ELF-1 (cell line): Measurements from ENCODE around the gene RSU1.

Experiments used
- DNase-seq: peaks from one replicate; pipeline ENCODE4 v3.0.0-alpha.2; 2016; ENCODE audit warnings: low read depth, low spot score

Gene RSU1

DNA sequence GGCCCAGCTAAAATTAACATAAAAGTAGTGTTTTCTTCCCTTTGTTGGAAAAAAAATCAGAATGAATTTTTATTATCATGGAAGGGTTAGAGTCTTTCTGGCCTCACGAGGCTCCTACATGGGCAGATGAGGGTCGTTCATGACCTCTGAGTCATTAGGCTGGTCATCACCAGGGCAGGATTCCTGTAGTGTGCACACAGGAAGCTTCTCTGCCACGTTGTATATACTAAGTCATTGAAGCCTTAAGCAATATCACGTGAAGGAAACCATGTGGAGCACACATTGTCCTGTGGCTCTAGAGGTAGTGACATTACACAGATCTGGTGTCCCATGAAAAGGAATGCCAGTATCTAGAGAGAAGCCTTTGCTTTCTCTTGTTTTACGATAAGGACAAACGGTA lies 210.8 kb downstream of the RSU1 start:
- no peak for DNase-seq

DNA sequence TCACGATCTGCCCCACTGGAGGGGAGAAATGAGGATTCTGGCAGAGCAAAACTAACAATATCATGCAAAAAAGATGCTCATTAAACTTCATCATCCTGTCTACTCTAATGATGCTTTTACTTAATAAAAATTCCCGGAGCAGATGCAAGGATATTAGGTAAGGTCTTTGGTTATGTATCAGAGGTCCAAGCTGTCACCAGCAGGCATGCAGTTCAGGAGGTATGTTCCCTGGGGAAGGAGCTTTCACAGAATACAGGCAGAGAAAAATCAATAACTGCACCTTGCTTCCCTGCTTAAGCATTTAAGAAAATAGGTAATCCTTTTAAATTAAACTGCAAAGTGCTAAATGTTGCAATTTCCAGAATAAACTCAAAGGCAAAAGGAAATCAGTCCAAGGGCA lies 213.9 kb downstream of the RSU1 start:
- no peak for DNase-seq

DNA sequence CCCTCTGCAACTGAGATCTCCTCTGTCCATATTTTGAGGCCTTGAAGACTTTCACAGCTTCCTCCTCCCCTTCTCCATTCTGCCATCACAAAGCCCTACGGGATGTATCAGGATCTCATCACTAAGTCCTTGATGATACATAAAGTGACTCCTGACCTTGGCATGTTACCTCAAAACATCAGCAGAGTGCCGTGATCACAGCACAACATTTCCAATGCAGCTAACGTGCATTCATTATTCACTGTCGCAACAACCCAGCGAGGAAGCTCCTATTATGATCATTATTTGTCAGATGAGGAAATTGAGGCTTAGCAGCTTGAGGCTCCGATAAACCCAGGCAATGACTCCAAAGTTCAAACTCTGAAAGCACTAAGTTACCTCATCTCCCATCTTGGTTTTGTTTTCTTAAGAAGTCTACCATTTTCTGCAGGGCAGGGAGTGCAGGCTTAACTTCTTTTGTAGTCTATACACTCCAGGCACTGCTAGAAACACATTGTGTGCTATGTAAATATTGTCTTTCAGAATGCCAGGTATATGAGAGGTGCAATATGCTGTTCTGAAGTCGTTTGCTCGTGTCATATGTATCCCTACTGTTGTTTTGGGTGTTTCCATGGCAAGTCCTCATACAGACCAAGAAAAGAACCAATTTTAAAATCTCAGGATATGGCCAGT lies 215.0 kb downstream of the RSU1 start:
- no peak for DNase-seq

DNA sequence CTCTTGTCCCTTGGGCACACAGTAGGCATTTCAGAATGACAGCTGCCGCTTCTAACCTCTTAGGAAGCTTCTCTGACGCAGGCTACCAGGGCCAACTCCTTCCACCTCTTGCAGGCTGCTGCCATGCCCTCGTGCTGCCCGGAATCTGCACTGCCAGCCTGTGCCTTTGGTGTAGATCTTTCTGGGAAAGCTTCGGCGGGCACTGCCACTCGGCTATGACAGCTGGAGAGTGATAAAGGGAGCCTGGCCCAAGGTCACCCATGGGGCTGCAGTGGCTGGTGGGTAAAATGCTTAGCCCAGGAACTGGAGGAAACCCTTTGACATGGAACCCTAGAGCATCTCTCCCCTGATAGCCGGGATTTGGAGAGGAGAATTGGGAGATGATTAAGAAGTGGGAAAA lies 217.6 kb downstream of the RSU1 start:
- DNase-seq: no peak

DNA sequence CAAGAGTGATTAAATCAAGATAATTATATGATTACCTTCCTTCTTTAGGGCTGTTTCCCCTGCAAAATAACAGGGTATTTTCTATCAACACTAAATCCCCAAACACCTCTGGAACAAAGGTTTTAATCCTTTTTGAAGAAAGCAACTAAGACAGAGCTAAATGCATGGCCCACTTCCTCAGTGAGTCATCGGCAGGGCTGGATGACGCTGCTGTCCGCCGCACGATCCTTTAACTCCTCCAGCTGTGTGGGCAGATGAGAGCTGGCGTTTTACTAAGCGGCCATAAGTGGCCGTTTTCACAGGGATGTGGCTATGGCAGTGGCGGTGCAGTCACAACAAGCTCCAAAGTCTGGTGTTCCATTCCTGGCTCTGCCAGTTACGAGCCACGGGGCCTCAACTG lies 219.6 kb downstream of the RSU1 start:
- DNase-seq: peak; percentile 31

DNA sequence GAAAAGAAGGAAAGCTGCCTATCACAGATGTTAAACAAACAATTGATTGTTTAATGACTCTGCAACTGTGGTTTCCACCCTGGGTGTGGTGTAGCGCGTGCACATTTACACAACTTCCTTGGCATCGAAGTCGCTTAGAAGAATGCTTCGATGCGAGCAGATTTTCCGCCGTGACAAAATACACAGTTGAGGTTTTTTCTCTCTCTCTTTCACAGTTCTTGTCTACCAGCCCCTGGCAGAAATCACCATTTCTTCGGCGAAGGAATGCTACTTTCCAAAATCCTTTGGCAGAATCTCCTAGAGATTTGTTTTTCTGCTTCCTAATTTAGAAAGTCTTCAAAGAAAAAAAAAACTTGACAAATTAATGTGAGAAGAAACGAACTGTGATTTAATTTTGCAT lies 224.8 kb downstream of the RSU1 start:
- DNase-seq: no peak

DNA sequence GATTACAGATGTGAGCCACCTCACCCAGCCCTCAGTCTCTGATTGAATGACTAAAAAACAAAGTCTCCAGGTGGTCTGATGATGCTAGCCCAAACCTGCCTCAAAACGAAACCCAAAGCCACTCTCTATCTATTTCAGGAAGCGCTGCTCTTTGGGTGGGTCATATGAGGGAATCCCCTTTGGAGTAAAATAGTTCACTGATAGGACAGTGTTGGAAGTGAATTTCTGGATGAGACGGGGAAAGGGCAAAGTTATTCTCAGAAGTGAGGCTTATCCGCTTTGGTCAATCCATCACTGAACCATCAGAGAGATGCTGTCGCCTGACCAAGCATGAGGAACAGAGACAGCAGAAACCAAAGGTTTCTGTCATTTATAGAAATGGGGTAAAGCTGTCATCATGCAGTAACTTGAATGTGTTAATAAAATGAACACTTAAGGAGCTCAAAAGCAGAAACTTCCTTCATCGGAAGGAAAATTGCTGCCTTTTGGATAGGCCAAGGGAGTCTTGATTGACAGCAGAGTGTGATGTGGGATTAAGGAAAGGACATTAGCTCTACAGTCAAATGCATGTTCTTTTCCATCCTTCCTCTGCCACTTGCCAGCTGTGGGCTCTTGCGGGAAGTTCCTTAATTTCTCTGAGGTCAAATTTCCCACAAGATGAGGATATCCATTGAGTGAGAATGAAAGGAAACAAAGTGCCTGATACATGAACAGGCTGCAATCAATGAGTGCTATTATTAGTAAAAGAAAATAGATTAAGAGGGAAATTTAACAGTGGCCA lies 230.7 kb downstream of the RSU1 start:
- DNase-seq: no peak

DNA sequence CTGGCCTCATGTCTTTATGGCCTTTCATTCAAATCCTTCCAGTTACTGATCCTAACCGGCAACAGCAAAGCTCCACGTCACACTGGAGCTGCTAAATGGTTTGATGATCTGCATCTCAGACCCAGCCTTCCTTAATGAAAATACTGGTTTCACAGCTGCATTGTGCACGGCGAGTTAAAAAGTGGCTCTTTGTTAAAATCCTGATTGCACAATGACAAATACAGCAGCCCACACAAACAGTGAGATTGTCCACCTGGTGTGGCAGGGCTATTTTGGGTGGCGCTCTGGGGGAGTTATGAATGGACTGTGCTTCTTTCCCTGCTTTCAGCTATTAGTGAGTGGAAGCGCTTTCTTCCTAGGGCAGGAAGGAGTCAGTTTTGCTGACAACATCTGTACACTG lies 232.1 kb downstream of the RSU1 start:
- DNase-seq: no peak

DNA sequence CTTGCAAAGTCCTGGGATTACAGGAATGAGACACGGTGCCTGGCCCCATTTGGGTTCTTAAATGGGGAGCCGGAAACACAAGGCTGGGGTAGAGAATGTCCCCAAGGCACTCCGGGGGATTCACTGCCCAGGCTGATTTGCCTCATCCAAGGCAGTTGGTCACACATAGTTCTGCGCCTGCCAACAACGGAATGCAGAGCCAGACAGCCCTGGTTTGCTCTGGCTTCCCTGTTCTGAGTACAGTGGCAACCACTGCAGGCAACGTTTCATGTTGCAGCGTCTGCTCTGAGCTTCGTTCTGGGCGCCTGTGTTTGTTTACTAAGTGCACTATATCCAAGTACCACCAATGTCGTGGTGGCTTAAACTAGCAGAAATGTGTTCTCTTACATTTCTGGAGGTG lies 233.8 kb downstream of the RSU1 start:
- peak; percentile 28 for DNase-seq

DNA sequence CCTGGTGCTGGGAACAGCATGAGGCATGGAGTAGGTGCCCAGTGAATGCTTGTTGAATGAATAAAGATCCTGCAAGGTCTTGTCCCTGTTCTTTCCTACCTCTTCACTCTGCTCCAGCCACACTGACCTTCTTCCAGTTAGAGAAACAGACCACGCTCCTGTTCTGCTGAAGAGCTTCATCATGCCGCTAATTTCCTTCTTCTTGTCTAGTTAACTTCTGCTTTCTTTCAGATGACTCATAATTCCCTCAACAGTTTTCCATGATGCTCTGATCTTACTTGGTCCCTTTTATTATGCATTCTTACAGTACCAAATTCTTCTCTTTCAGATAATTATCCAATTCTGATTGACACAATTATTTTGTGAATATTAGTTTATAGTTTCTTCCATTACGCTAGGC lies 236.0 kb downstream of the RSU1 start:
- no peak for DNase-seq

DNA sequence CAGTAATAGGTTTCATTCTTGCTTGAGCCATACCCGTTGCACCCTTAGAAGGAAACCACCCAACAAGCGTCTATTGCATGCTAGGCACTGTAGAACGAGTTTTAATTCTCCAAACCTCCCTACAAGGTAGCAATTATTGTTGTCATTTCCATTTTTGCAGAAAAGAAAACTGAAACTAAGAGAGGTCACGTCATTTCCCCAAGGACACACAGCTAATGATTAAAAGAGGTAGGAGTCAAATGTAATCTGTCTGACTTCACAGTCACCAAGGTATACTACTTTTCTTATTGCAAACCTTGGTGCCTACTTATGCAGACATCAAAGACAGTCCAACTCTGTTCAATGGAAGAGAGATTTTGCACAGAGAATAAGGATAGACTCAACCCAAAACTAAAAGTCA lies 246.5 kb downstream of the RSU1 start:
- no peak for DNase-seq

DNA sequence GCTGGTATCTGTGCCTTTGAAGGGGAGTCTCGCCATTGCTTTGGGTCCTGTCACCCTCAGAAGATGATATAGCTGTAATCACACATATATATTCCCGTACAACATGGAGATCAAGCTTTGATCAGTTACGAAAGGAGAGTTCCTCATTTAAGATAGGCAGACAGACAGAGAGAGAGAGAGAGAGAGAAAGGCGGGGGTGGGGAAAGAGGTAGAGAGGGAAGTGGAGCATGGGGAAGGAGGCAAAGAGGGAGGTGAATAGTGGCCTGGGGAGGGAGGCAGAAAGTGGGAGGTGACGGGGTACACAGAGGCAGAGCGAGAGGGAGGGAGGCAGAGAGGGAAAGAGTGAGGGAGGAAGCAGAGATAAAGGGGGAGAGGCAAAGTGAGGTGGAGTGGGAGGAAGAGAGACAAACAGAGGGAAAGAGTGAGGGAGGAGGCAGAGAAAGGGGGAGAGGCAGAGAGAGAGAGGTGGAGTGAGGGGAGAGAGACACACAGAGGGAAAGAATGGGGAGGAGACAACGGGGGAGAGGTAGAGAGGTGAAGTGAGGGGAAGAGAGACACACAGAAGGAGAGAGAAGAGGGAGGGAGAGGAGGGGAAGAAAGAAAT lies 250.9 kb downstream of the RSU1 start:
- no peak for DNase-seq

DNA sequence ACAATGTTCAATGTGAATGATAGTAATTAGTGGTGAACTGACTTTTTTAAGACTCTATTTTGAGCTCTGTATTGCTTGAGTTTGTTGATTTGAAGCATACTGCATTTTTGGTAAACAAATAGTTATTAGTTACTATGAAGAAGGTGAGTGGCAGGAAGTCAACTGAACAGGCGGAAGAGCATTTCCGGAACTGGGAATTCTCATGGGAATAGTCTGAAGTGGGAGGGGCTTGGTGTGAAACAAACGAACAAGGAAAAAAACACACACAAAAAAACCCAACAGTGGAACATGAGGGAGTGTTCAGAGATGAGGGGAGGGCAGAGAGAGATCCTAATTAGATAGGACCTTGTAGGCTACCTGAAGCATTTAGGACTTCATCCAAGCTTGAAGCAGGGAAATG lies 251.6 kb downstream of the RSU1 start:
- no peak for DNase-seq

DNA sequence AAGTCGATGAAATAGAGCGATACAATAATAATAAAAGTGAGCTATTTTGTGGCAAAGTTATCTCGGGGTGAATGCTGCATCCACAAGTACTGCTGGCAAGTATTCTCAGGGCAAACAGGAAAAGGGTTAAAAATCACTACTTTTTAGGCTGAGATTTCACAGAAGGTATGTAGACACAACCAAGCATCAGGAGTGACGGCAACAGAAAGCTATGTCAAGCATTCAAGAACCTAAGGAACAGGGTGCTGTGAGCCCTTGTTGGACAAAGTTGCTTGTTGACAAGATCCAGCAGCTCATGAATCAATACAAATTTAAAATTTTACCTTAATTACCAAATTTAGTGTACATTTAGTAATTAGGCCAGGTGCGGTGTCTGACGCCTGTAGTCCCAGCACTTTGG lies 254.3 kb downstream of the RSU1 start:
- DNase-seq: no peak

DNA sequence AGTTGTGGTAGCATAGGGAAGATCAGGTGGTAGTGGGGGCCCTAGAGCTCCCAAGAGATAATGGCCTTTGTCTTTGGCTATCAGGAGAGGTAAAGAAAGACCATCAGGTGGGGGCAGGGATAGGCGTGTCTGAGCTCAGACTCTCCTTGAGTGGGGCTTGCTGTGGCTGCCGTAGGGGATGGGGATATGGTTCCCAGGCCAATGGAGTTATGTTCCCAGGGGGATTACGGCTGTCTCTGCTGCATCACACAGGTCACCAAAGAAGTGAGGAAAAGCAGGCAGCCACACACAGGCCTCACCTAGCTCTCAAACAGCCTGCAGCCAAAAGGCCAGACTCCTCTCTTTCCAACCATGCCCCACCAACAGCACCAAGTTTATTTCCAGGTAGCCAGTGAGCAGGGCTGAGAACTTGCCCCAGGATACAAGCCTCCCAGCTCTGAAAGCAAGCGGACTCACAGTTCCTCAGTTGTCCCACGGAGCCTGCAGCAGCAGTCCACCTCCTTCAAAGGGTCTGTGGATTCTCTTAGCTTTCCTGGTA lies 257.9 kb downstream of the RSU1 start:
- peak; percentile 62 for DNase-seq

DNA sequence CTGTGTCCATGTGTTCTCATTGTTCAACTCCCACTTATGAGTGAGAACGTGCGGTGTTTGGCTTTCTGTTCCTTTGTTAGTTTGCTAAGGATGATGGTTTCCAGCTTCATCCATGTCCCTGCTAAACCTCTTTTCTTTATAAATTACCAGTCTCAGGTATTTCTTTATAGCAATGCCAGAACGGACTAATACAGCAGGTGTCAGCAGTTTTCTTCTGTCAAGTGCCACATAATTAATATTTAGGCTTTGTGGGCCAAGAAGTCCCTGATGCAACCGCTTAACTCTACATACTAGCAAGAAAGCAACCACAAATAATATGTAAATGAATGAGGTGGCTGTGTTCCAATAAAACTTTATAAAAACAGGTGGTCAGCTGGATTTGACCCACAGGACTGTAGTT lies 269.3 kb downstream of the RSU1 start:
- no peak for DNase-seq

DNA sequence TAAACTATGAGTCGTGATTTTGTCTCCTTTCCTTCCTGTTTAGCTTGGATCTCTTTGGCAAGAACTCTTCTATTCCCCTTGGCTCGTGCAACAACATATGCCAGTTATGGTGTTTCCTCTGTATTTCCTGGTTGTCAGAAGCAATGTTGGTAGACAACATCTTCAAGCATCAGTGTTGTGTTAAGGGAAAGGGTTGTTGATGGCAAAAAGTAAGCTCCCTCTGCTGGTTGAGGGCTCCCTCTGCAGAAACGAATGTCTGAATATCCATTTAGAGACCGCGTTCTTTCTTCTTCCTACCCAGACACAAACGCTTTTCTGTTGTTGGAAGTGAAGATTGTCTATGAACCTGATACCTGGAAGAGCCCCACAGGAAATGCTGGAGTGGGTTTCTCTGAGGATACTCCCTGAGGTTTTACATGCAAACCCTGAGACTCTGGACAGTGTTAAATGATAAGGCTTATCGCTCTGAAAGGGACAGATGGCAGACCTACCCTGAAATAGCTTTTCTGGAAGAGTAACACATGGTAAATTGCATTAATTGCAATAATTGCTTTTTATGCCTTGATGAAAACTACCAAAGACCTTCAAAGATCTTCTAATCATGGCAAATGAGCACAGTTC lies 272.0 kb downstream of the RSU1 start:
- DNase-seq: peak; percentile 68

DNA sequence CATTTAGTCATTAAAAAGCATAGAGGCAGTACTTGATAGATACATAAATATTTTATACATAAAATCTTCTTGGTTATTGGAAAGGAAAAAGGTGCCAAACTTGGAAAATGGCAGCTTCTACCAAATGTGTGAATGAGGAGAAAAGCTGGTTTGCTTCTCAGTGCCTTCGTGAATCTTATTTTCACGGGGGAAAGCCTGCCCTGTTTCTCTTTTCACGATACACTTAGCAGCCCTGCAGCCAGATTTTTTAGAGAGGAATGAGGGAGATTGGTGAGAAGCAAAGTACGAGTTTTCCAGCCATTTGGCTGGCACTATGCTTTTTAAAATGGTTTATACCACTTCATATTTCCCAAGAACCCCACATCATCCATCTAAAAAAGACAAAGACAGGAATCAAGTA lies 272.6 kb downstream of the RSU1 start:
- DNase-seq: no peak

DNA sequence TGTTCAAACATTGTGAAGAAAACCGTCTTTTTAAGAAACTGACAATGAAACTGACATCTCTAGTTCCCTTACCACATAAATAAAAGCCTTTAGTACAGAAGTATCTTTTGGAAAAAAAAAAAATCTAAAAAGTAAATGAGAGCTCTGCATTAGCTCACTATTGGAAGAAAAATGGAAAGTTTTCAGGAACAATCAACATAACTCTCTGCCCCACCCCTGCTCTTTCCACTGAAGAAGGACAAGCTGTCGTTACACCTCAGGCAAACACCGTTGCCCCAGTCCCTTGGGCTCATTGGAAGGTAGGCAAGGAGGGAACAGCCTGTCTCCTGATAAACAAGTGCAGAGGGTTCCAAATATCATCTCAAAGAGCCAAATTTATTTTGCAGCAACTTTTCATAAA lies 273.1 kb downstream of the RSU1 start:
- no peak for DNase-seq
